ENCODE data around the gene UBE2F. TPM values are rescaled to one million over a fixed set of nuclear protein-coding genes. Genes with fewer than 3 reads are reported as not detected.

Gene UBE2F
- total RNA-seq, 4 donors from 2014 or later, result 38.8 to 61.5 (median 45.1) TPM

DNA sequence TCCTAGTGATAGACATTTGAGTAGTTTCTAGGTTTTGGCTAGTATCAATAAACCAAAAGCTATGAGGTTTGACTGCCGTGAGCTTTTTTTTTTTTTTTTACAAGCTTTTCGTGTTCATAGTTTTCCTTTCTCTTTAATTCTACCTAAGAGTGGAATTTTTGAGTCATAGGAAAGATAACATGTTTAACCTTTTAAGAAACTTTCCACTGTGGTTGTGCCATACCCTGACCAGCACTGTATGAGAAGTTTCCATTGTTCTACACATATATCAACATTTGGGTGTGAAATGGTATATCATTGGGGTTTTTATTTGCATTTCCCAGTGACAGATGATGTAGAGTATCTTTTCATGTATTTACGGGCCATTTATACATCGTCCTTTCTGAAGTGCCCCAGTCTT is 31.7 kb downstream of the UBE2F start:
- no peak for TF ChIP-seq CTCF (IDR thresholded peaks at IDR 0.05; ENCODE audit: low read depth)

GRCh38 chr2:238003234-238004031 is 36.6 kb downstream of the UBE2F start:
- no peak for TF ChIP-seq CTCF (IDR thresholded peaks at IDR 0.05; ENCODE audit: low read depth)

DNA sequence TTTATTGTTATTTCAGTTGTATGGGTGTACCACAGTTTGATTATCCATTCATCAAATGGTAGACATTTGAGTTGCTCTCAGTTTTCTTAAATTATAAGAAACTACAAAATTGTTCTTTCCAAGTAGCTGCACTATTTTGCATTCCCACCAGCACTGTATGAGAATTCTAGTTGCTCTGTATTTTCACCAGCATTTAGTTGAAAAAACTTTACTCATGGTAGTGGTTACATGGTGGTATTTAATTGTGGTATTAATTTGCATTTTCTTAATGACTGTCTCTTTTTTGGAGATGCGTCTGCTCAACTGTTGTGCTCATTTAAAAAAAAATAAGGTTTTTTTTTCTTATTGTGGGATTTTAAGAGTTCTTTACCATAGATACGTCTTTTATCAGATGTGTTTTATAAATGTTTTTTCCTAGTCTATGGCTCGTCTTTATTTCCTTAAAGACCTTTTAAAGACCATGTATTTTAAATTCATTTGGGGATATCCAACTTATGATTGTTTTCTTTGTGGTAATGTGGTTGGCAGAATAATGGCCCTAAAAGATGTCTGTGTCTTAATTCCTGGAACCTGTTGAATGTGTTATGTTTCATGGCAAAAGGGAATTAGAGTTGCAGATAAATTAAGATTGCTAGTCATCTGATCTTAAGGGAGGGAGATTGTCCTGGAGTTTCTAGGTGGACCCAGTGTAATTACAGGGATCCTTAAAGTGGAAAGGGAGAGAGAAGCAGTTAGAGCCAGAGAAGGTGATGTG is 37.4 kb downstream of the UBE2F start:
- no peak for TF ChIP-seq CTCF (IDR thresholded peaks at IDR 0.05; ENCODE audit: low read depth)

- no peak for TF ChIP-seq CTCF (IDR thresholded peaks at IDR 0.05; ENCODE audit: low read depth)
These were observed 38.7 kb downstream of the UBE2F start for GRCh38 chr2:238005528-238005927.

GRCh38 chr2:238006510-238006909 is 39.7 kb downstream of the UBE2F start:
- TF ChIP-seq CTCF (IDR thresholded peaks at IDR 0.05; ENCODE audit: low read depth), result no peak

GRCh38 chr2:238007924-238008323 is 41.1 kb downstream of the UBE2F start:
- TF ChIP-seq CTCF (IDR thresholded peaks at IDR 0.05; ENCODE audit: low read depth), result no peak

- no peak for TF ChIP-seq CTCF (IDR thresholded peaks at IDR 0.05; ENCODE audit: low read depth)
These were observed 42.7 kb downstream of the UBE2F start for GRCh38 chr2:238009563-238009962.

All from subcutaneous adipose tissue (tissue), 4 donors.